ENCODE data around the gene MIAT. TPM values are rescaled to one million over a fixed set of nuclear protein-coding genes. Genes with fewer than 3 reads are reported as not detected.

The MIAT gene
- polyA plus RNA-seq, 1 donor (not counting 4 experiments of a cell fraction or from before 2014, with no cell fraction given) = 0.04 TPM

DNA sequence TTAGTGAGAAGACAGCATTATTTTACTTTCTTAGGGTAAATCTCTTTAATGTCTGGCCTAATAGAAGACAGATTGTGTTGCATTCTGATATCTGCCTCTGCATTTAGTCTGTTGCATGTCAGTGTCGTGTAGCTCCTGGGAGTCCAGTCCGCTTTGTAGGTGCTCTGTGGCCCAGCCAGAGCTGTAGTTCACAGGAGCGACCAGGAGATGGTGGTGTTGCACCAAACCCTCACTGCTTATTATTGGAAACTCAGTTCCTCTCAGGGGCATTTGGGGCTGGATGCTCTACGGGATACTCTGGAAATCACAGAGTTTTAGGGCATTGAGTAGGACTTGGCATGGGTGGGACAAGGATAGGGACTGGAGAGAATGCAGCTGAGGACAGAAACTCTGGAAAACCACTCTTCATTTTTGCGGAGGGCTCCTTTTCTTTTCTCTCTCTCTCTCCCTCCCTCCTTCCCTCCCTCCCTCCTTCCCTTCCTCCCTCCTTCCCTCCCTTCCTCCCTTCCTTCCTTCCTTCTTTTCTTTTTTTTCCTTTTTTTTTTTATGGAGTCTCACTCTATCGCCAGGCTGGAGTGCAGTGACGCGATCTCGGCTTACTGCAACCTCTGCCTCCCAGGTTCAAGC is 21.7 kb downstream of the MIAT start:
- Histone ChIP-seq H3K4me1 (ENCODE audit: control insufficient read depth, extremely low read depth, insufficient read depth, low read length) (peaks cover 9% of the 10 kb centered on the region), H3K9me3 (ENCODE audit: control insufficient read depth, low read depth, low read length) (no peaks in the 10 kb centered on the region), H3K4me3 (ENCODE audit: control insufficient read depth in 2 of 3, extremely low read depth in 1 of 3, insufficient read depth in 2 of 3, low read depth in 1 of 3, low read length in 3 of 3) (no peak overlapping the region), H3K9ac (ENCODE audit: control insufficient read depth, extremely low read depth, insufficient read depth, low read length) (no peak overlapping the region), H3K9me1 (ENCODE audit: control insufficient read depth, extremely low read depth, insufficient read depth, low read length) (peaks cover 9% of the 10 kb centered on the region), H3K79me2 (ENCODE audit: control insufficient read depth, insufficient read depth, low read length) (peaks cover 38% of the 10 kb centered on the region), H2AFZ (ENCODE audit: control insufficient read depth, low read length) (no peak overlapping the region), H4K20me1 (ENCODE audit: control insufficient read depth, extremely low read depth, insufficient read depth, low read length) (peaks cover 3% of the 10 kb centered on the region), H3K27me3 (ENCODE audit: control insufficient read depth, extremely low read depth, insufficient read depth, low read length) (no peaks in the 10 kb centered on the region), H3K27ac (ENCODE audit: control insufficient read depth, insufficient read depth, low read length) (no peak overlapping the region), H3K4me2 (ENCODE audit: control insufficient read depth, extremely low read depth, insufficient read depth, low read depth, low read length) (no peak overlapping the region), H3K36me3 (ENCODE audit: control insufficient read depth in 2 of 2, extremely low read depth in 1 of 2, insufficient read depth in 2 of 2, low read length in 2 of 2) (peaks cover 13 to 23% of the 10 kb centered on the region in 2 experiments)
- TF ChIP-seq, protein P1, sequence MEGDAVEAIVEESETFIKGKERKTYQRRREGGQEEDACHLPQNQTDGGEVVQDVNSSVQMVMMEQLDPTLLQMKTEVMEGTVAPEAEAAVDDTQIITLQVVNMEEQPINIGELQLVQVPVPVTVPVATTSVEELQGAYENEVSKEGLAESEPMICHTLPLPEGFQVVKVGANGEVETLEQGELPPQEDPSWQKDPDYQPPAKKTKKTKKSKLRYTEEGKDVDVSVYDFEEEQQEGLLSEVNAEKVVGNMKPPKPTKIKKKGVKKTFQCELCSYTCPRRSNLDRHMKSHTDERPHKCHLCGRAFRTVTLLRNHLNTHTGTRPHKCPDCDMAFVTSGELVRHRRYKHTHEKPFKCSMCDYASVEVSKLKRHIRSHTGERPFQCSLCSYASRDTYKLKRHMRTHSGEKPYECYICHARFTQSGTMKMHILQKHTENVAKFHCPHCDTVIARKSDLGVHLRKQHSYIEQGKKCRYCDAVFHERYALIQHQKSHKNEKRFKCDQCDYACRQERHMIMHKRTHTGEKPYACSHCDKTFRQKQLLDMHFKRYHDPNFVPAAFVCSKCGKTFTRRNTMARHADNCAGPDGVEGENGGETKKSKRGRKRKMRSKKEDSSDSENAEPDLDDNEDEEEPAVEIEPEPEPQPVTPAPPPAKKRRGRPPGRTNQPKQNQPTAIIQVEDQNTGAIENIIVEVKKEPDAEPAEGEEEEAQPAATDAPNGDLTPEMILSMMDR (optimal IDR thresholded peaks at IDR 0.05 in 1 of 3, IDR thresholded peaks at IDR 0.05 in 1 of 3, conservative IDR thresholded peaks at IDR 0.05 in 1 of 3; ENCODE audit: extremely low read depth in 1 of 3, insufficient read depth in 2 of 3, low read length in 3 of 3) = peak; percentile 93 to 98 (median 95)
- TF ChIP-seq EZH2 (IDR thresholded peaks at IDR 0.05; ENCODE audit: low read length) = no peak
- no peak for DNase-seq (ENCODE audit: low read depth, low spot score)
- dilution Hi-C loops (cut with MboI; ENCODE audit: extremely low pct_ligation_motif_present, low sequenced_read_pairs) = no loop called here
- FAIRE-seq = peak; percentile 63

DNA sequence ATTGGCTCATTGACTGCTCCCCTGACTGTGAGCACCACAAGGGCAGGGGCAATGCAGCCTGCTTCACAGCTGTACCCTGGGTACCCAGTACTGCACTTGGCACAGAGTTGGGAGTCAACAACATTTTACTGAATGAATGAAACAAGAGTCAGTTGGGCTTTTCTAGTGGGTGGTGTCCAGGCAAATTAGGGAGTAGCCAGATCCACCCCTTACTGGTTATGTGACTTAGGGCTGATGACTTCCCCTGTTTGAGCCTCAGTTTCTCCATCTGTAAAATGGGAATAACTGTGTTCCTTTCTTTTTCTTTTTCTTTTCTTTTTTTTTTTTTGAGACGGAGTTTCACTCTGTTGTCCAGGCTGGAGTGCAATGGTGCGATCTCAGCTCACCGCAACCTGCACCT is 23.1 kb downstream of the MIAT start:
- H3K9ac ChIP-seq (ENCODE audit: control insufficient read depth, extremely low read depth, insufficient read depth, low read length) = no peak overlapping the region
- H3K4me2 ChIP-seq (ENCODE audit: control insufficient read depth, extremely low read depth, insufficient read depth, low read depth, low read length) = no peak overlapping the region
- H3K9me1 ChIP-seq (ENCODE audit: control insufficient read depth, extremely low read depth, insufficient read depth, low read length) = peaks cover 6% of the 10 kb centered on the region
- peaks cover 29% of the 10 kb centered on the region for H3K79me2 ChIP-seq (ENCODE audit: control insufficient read depth, insufficient read depth, low read length)
- peaks cover 14 to 23% of the 10 kb centered on the region in 2 experiments for H3K36me3 ChIP-seq (ENCODE audit: control insufficient read depth in 2 of 2, extremely low read depth in 1 of 2, insufficient read depth in 2 of 2, low read length in 2 of 2)
- no peaks in the 10 kb centered on the region for H3K27me3 ChIP-seq (ENCODE audit: control insufficient read depth, extremely low read depth, insufficient read depth, low read length)
- no peak for DNase-seq (ENCODE audit: low read depth, low spot score)
- dilution Hi-C loops (cut with MboI; ENCODE audit: extremely low pct_ligation_motif_present, low sequenced_read_pairs) = no loop called here
- TF ChIP-seq, protein P1 (optimal IDR thresholded peaks at IDR 0.05 in 1 of 3, IDR thresholded peaks at IDR 0.05 in 1 of 3, conservative IDR thresholded peaks at IDR 0.05 in 1 of 3; ENCODE audit: extremely low read depth in 1 of 3, insufficient read depth in 2 of 3, low read length in 3 of 3) = no peak
- TF ChIP-seq EZH2 (IDR thresholded peaks at IDR 0.05; ENCODE audit: low read length) = no peak
- FAIRE-seq = no peak
- no peak overlapping the region for H3K4me3 ChIP-seq (ENCODE audit: control insufficient read depth in 2 of 3, extremely low read depth in 1 of 3, insufficient read depth in 2 of 3, low read depth in 1 of 3, low read length in 3 of 3)
- H2AFZ ChIP-seq (ENCODE audit: control insufficient read depth, low read length) = no peak overlapping the region
- no peak overlapping the region for H3K27ac ChIP-seq (ENCODE audit: control insufficient read depth, insufficient read depth, low read length)
- no peaks in the 10 kb centered on the region for H3K4me1 ChIP-seq (ENCODE audit: control insufficient read depth, extremely low read depth, insufficient read depth, low read length)
- H3K9me3 ChIP-seq (ENCODE audit: control insufficient read depth, low read depth, low read length) = no peaks in the 10 kb centered on the region
- peaks cover 3% of the 10 kb centered on the region for H4K20me1 ChIP-seq (ENCODE audit: control insufficient read depth, extremely low read depth, insufficient read depth, low read length)
